ENCODE data around the gene CACNA2D1. TPM values are rescaled to one million over a fixed set of nuclear protein-coding genes. Genes with fewer than 3 reads are reported as not detected.

The CACNA2D1 gene
- total RNA-seq, 1 experiment from 2014 or later, result 0.27 TPM

GRCh38 chr7:82404652-82405051, 38.9 kb downstream of the CACNA2D1 start:
- BruUV-seq (replicated peaks), result no TSS peak

GRCh38 chr7:82404094-82404493, 39.5 kb downstream of the CACNA2D1 start:
- RAD21 ChIA-PET (ENCODE audit: low non-redundant PET in 1 of 2, low total read pairs in 2 of 2, uncharacterized antibody in 2 of 2, unreplicated experiment in 2 of 2), result no interaction called here
- Histone ChIP-seq H3K9ac (ENCODE audit: low read length) (no peak overlapping the region), H3K27me3 (ENCODE audit: insufficient read depth, low read length) (no peaks in the 10 kb centered on the region), H3K9me2 (ENCODE audit: insufficient read depth) (no peaks in the 10 kb centered on the region), H3K36me3 (ENCODE audit: control insufficient read depth in 1 of 2, insufficient read depth in 2 of 2, low read length in 2 of 2) (no peaks in the 10 kb centered on the region), H3K4me2 (ENCODE audit: low read length) (no peak overlapping the region), H3K4me1 (ENCODE audit: control insufficient read depth in 1 of 2, insufficient read depth in 2 of 2, low read length in 2 of 2) (no peaks in the 10 kb centered on the region), H3K79me2 (ENCODE audit: insufficient read depth, low read length) (no peaks in the 10 kb centered on the region), H4K20me1 (ENCODE audit: insufficient read depth) (no peaks in the 10 kb centered on the region), H2AFZ (ENCODE audit: low read depth, low read length, poor library complexity, severe bottlenecking) (no peak overlapping the region), H3K27ac (ENCODE audit: low read depth, low read length) (no peak overlapping the region), H3K4me3 (replicated peaks in 1 of 2; ENCODE audit: low read depth in 1 of 2, low read length in 2 of 2) (no peak overlapping the region), H3K9me3 (ENCODE audit: control insufficient read depth in 1 of 2, insufficient read depth in 1 of 2, low read depth in 1 of 2, low read length in 2 of 2) (no peaks in the 10 kb centered on the region)
- POLR2A ChIA-PET, result no interaction called here
- no TSS peak for BruUV-seq (replicated peaks)
- ATAC-seq (no peak), DNase-seq (ENCODE audit: low read depth, low spot score) (no peak)
- intact Hi-C loops (cut with micrococcal nuclease), result no loop called here
- CTCF ChIA-PET, result no interaction called here
- no peak for TF ChIP-seq POLR2AphosphoS5 (IDR thresholded peaks at IDR 0.05; ENCODE audit: low read depth, low read length)
- no peak for TF ChIP-seq SP1 (IDR thresholded peaks at IDR 0.05; ENCODE audit: low read depth)
- TF ChIP-seq JUND (IDR thresholded peaks at IDR 0.05), result no peak
- no peak for TF ChIP-seq ELF1 (IDR thresholded peaks at IDR 0.05; ENCODE audit: borderline replicate concordance, low read depth)
- no peak for TF ChIP-seq ATF3 (IDR thresholded peaks at IDR 0.05)
- TF ChIP-seq FOSL1 (IDR thresholded peaks at IDR 0.05; ENCODE audit: low read depth), result no peak
- no peak for TF ChIP-seq EGR1 (IDR thresholded peaks at IDR 0.05; ENCODE audit: low read depth)
- TF ChIP-seq, protein P1, sequence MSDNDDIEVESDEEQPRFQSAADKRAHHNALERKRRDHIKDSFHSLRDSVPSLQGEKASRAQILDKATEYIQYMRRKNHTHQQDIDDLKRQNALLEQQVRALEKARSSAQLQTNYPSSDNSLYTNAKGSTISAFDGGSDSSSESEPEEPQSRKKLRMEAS (IDR thresholded peaks at IDR 0.05), result no peak
- TF ChIP-seq POLR2A (IDR thresholded peaks at IDR 0.05; ENCODE audit: borderline replicate concordance, extremely low read depth, insufficient read depth, insufficient read length), result no peak
- TF ChIP-seq CBX3 (IDR thresholded peaks at IDR 0.05; ENCODE audit: low read depth), result no peak
- no peak for TF ChIP-seq SIN3A (IDR thresholded peaks at IDR 0.05; ENCODE audit: low read depth)
- TF ChIP-seq, protein P2, sequence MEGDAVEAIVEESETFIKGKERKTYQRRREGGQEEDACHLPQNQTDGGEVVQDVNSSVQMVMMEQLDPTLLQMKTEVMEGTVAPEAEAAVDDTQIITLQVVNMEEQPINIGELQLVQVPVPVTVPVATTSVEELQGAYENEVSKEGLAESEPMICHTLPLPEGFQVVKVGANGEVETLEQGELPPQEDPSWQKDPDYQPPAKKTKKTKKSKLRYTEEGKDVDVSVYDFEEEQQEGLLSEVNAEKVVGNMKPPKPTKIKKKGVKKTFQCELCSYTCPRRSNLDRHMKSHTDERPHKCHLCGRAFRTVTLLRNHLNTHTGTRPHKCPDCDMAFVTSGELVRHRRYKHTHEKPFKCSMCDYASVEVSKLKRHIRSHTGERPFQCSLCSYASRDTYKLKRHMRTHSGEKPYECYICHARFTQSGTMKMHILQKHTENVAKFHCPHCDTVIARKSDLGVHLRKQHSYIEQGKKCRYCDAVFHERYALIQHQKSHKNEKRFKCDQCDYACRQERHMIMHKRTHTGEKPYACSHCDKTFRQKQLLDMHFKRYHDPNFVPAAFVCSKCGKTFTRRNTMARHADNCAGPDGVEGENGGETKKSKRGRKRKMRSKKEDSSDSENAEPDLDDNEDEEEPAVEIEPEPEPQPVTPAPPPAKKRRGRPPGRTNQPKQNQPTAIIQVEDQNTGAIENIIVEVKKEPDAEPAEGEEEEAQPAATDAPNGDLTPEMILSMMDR (IDR thresholded peaks at IDR 0.05 in 2 of 3, conservative IDR thresholded peaks at IDR 0.05 in 1 of 3; ENCODE audit: borderline replicate concordance in 1 of 3, insufficient read depth in 1 of 3, low read depth in 2 of 3, low read length in 2 of 3), result no peak
- no peak for TF ChIP-seq ZFX (IDR thresholded peaks at IDR 0.05)

More at GRCh38 chr7:82404652-82405051, 38.9 kb downstream of the CACNA2D1 start:
- H3K4me3 ChIP-seq (replicated peaks in 1 of 2; ENCODE audit: low read depth in 1 of 2, low read length in 2 of 2), result no peak overlapping the region
- intact Hi-C loops (cut with micrococcal nuclease), result no loop called here
- H3K9ac ChIP-seq (ENCODE audit: low read length), result no peak overlapping the region
- ChIA-PET POLR2A (no interaction called here), CTCF (no interaction called here), RAD21 (ENCODE audit: low non-redundant PET in 1 of 2, low total read pairs in 2 of 2, uncharacterized antibody in 2 of 2, unreplicated experiment in 2 of 2) (no interaction called here)
- H2AFZ ChIP-seq (ENCODE audit: low read depth, low read length, poor library complexity, severe bottlenecking), result no peak overlapping the region
- no peak overlapping the region for H3K4me2 ChIP-seq (ENCODE audit: low read length)
- no peaks in the 10 kb centered on the region for H3K9me2 ChIP-seq (ENCODE audit: insufficient read depth)
- no peaks in the 10 kb centered on the region for H4K20me1 ChIP-seq (ENCODE audit: insufficient read depth)
- H3K27me3 ChIP-seq (ENCODE audit: insufficient read depth, low read length), result no peaks in the 10 kb centered on the region
- no peaks in the 10 kb centered on the region for H3K36me3 ChIP-seq (ENCODE audit: control insufficient read depth in 1 of 2, insufficient read depth in 2 of 2, low read length in 2 of 2)
- no peak overlapping the region for H3K27ac ChIP-seq (ENCODE audit: low read depth, low read length)
- no peaks in the 10 kb centered on the region for H3K4me1 ChIP-seq (ENCODE audit: control insufficient read depth in 1 of 2, insufficient read depth in 2 of 2, low read length in 2 of 2)
- H3K9me3 ChIP-seq (ENCODE audit: control insufficient read depth in 1 of 2, insufficient read depth in 1 of 2, low read depth in 1 of 2, low read length in 2 of 2), result no peaks in the 10 kb centered on the region
- DNase-seq (ENCODE audit: low read depth, low spot score), result no peak
- ATAC-seq, result no peak
- H3K79me2 ChIP-seq (ENCODE audit: insufficient read depth, low read length), result no peaks in the 10 kb centered on the region
- TF ChIP-seq CEBPB (IDR thresholded peaks at IDR 0.05; ENCODE audit: low read depth), result no peak
- no peak for TF ChIP-seq CBX3 (IDR thresholded peaks at IDR 0.05; ENCODE audit: low read depth)
- TF ChIP-seq FOSL1 (IDR thresholded peaks at IDR 0.05; ENCODE audit: low read depth), result no peak
- no peak for TF ChIP-seq ZFX (IDR thresholded peaks at IDR 0.05)
- TF ChIP-seq, protein P2 (IDR thresholded peaks at IDR 0.05 in 2 of 3, conservative IDR thresholded peaks at IDR 0.05 in 1 of 3; ENCODE audit: borderline replicate concordance in 1 of 3, insufficient read depth in 1 of 3, low read depth in 2 of 3, low read length in 2 of 3), result no peak
- TF ChIP-seq SRF (IDR thresholded peaks at IDR 0.05; ENCODE audit: low read depth), result no peak
- no peak for TF ChIP-seq ZNF274 (IDR thresholded peaks at IDR 0.05; ENCODE audit: low read depth, low read length)
- no peak for TF ChIP-seq EGR1 (IDR thresholded peaks at IDR 0.05; ENCODE audit: low read depth)
- TF ChIP-seq POLR2A (IDR thresholded peaks at IDR 0.05; ENCODE audit: borderline replicate concordance, extremely low read depth, insufficient read depth, insufficient read length), result no peak
- no peak for TF ChIP-seq SP1 (IDR thresholded peaks at IDR 0.05; ENCODE audit: low read depth)
- no peak for TF ChIP-seq RAD21 (IDR thresholded peaks at IDR 0.05; ENCODE audit: low read depth)
- no peak for TF ChIP-seq TCF7L2 (IDR thresholded peaks at IDR 0.05; ENCODE audit: borderline replicate concordance, extremely low read depth, insufficient read depth, insufficient read length)

Measured in HCT116 (cell line).